Gastrocnemius medialis (tissue), 4 donors: ENCODE data around the gene OXT. TPM values are rescaled to one million over a fixed set of nuclear protein-coding genes. Genes with fewer than 3 reads are reported as not detected.
"Not testable (repeated sequence)": the region's sequence is repeated elsewhere in the genome, so short reads cannot be mapped to it uniquely, and the experiment has no call there.

Source experiments
- ATAC-seq, 2 donors: fragments of 150-250 bp; one replicate each; pipeline ENCODE4 v1.9.1; 2016
- DNase-seq, 2 donors: peaks; one replicate each; pipeline ENCODE4 v3.0.0-alpha.2; 2019
- H3K27ac ChIP-seq, 4 donors: fragments of 200-600 bp; sonication (generic); 1 replicate in 1 of 4; 2 replicates in 3 of 4; pipeline ENCODE4 v1.5.1; 2016 to 2018; ENCODE audit warnings: mild to moderate bottlenecking in 2 of 4, moderate library complexity in 1 of 4
- H3K27me3 ChIP-seq, 3 donors: fragments of 200-600 bp; sonication (generic) in 2 of 3; 1 replicate in 1 of 3; 2 replicates in 2 of 3; pipeline versions ENCODE4 v1.5.1 to v1.6.0; 2016 to 2019; ENCODE audit warnings: mild to moderate bottlenecking in 1 of 3, moderate library complexity in 1 of 3
- H3K36me3 ChIP-seq, 2 donors: fragments of 200-600 bp; sonication (generic) in 1 of 2; one replicate each; pipeline ENCODE4 v1.5.1; 2017 to 2018
- H3K4me1 ChIP-seq, 2 donors: fragments of 200-600 bp; sonication (generic) in 1 of 2; one replicate each; pipeline ENCODE4 v1.5.1; 2016 to 2017; ENCODE audit warnings: mild to moderate bottlenecking in 2 of 2
- H3K4me3 ChIP-seq, 4 donors: fragments of 200-600 bp; sonication (generic) in 3 of 4; 1 replicate in 1 of 4; 2 replicates in 3 of 4; pipeline ENCODE4 v1.5.1; 2016 to 2019; ENCODE audit warnings: mild to moderate bottlenecking in 2 of 4
- H3K9me3 ChIP-seq, 3 donors: fragments of 200-600 bp; sonication (generic) in 2 of 3; 1 replicate in 1 of 3; 2 replicates in 2 of 3; pipeline ENCODE4 v1.5.1; 2016 to 2019
- CTCF ChIP-seq, 5 experiments: fragments of 450-650 bp in 3 of 5; fragments of 200-600 bp in 2 of 5; sonication (generic) in 2 of 5; IDR thresholded peaks in 4 of 5; conservative IDR thresholded peaks in 1 of 5; 1 replicate in 4 of 5; 2 replicates in 1 of 5; pipeline ENCODE4 v1.5.1; 2016 to 2019; ENCODE audit warnings: antibody characterized with exemption in 5 of 5, mild to moderate bottlenecking in 3 of 5, moderate library complexity in 3 of 5
- POLR2A ChIP-seq, 2 donors: fragments of 450-650 bp; IDR thresholded peaks; one replicate each; pipeline ENCODE4 v1.6.1; 2017; ENCODE audit warnings: antibody characterized with exemption in 2 of 2, mild to moderate bottlenecking in 2 of 2, moderate library complexity in 2 of 2
- in situ Hi-C, 4 donors: fragments of 200-750 bp; cut with MboI; loops; one replicate each; pipeline versions ENCODE4 v1.15.0 to v1.8.0; 2017; ENCODE audit warnings: low sequenced_read_pairs in 4 of 4
- intact Hi-C: fragments of 100-400 bp; cut with DNase I; formaldehyde crosslinking; loops from one replicate; pipeline ENCODE4 v1.15.1; 2023; ENCODE audit warnings: low total_unique reads
- total RNA-seq, 4 donors: library from RNA; depleted of rRNA; stranded (reverse); fragments of >200 nt; gene quantifications; one replicate each; pipeline versions ENCODE4 v1.1.0 to v1.2.3, GENCODE V29; 2016

OXT gene
- total RNA-seq, 4 donors from 2014 or later: 2.2 TPM; not detected in 3

GRCh38 chr20:3111995-3112394 lies 40.6 kb downstream of the OXT start:
- no peaks in the 10 kb centered on the region for H3K9me3 ChIP-seq
- H3K36me3 ChIP-seq: peaks cover 0 to 41% of the 10 kb centered on the region in 2 donors
- no peaks in the 10 kb centered on the region for H3K27me3 ChIP-seq
- H3K4me3 ChIP-seq: no peak overlapping the region
- intact Hi-C loops: no loop called here
- no peak for TF ChIP-seq POLR2A (IDR thresholded peaks at IDR 0.05)
- TF ChIP-seq CTCF (IDR thresholded peaks at IDR 0.05 in 4 of 5, conservative IDR thresholded peaks at IDR 0.05 in 1 of 5): no peak
- H3K4me1 ChIP-seq: peaks cover 4 to 6% of the 10 kb centered on the region in 2 donors
- in situ Hi-C loops: loop anchor here in 1 of 4 donors (10.0 kb wide), 1 partner anchor 57 kb away; no protein-coding TSS in a partner anchor
- no peak for DNase-seq
- ATAC-seq: no peak
- no peak overlapping the region for H3K27ac ChIP-seq

DNA sequence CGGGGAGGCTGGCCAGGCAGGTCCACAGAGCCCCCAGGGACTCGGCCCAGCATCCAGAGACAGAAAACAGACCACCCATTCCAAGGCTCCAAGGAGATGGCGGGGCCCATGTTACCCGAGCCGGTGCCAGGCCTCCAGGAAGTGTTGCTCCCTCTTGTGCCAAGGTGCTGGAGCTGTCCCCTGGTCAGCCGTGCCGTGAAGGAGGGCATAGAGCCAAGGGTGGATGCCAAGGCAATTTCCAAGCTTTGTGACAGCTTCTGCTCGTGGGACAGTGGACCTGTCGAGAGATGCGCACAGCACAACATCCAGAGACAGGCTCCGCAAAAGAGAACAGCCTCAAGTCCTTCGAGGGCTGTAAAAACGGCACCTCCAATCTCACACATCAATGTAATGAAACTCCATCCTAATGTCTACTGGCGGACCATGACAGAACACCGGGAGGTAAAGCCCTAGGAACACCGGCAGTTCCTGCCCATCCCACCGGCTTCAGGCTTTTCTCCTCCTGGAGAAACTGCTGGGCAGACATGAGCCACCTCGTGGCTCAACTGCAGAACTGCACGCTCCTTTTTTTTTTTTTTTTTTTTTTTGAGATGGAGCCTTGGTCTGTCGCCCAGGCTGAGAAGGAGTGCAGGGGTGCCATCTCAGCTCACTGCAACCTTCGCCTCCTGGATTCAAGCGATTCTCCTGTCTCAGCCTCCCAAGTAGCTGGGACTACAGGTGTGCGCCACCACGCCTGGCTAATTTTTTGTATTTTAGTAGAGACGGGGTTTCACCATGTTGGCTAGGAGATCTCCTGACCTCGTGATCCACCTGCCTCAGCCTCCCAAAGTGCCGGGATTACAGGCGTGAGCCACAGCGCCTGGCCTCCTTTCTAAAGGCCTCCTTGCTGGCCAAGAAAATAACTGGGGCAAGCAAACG lies 44.0 kb downstream of the OXT start:
- Histone ChIP-seq H3K27ac (no peak overlapping the region), H3K4me3 (no peak overlapping the region), H3K9me3 (no peaks in the 10 kb centered on the region), H3K27me3 (no peaks in the 10 kb centered on the region), H3K4me1 (peaks cover 4 to 16% of the 10 kb centered on the region in 2 donors), H3K36me3 (peaks cover 0 to 12% of the 10 kb centered on the region in 2 donors)
- peak; percentile 16 to 42 for ATAC-seq
- in situ Hi-C loops: loop anchor here in 2 of 4 donors (5.0 to 10.0 kb wide), 2 partner anchors 61 to 63 kb away; no protein-coding TSS in a partner anchor
- intact Hi-C loops: loop anchor here (2.0 to 5.0 kb wide), 2 partner anchors 61 to 202 kb away; no protein-coding TSS in a partner anchor
- peak in 1 of 2 donors; percentile 39 for DNase-seq
- TF ChIP-seq POLR2A (IDR thresholded peaks at IDR 0.05): no peak
- TF ChIP-seq CTCF (IDR thresholded peaks at IDR 0.05 in 4 of 5, conservative IDR thresholded peaks at IDR 0.05 in 1 of 5): peak; percentile 43 to 82 (median 63)

GRCh38 chr20:3116341-3116740 lies 44.9 kb downstream of the OXT start:
- intact Hi-C loops: loop anchor here (5.0 kb wide), 1 partner anchor 201 kb away; no protein-coding TSS in a partner anchor
- H3K27ac ChIP-seq: no peak overlapping the region
- ATAC-seq (no peak), DNase-seq (no peak)
- in situ Hi-C loops: loop anchor here in 2 of 4 donors (5.0 to 10.0 kb wide), 2 partner anchors 62 to 64 kb away; no protein-coding TSS in a partner anchor
- H3K9me3 ChIP-seq: no peaks in the 10 kb centered on the region
- no peak overlapping the region for H3K4me3 ChIP-seq
- H3K27me3 ChIP-seq: no peaks in the 10 kb centered on the region
- peaks cover 8 to 16% of the 10 kb centered on the region in 2 donors for H3K4me1 ChIP-seq
- peaks cover 0 to 19% of the 10 kb centered on the region in 2 donors for H3K36me3 ChIP-seq
- no peak for TF ChIP-seq CTCF (IDR thresholded peaks at IDR 0.05 in 4 of 5, conservative IDR thresholded peaks at IDR 0.05 in 1 of 5)
- TF ChIP-seq POLR2A (IDR thresholded peaks at IDR 0.05): no peak

DNA sequence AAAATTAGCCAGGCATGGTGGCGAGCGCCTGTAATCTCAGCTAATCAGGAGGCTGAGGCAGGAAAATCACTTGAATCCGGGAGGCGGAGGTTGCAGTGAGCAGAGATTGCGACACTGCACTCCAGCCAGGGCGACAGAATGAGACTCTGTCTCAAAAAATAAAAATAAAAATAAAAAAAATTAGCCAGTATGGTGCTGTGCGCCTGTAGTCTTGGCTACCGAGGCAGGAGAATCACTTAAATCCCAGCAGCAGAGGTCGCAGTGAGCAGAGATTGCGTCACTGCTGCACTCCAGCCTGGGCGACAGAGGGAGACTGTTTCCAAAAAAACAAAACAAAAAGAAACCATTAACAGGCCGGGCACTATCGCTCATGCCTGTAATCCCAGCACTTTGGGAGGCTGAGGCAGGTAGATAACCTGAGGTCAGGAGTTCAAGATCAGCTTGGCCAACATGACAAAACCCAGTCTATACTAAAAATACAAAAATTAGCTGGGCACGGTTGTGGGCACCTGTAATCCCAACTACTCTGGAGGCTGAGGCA lies 46.5 kb downstream of the OXT start:
- intact Hi-C loops: loop anchor here (1.0 to 5.0 kb wide), 2 partner anchors 56 to 199 kb away; no protein-coding TSS in a partner anchor
- in situ Hi-C loops: loop anchor here in 2 of 4 donors (5.0 to 10.0 kb wide), 2 partner anchors 63 to 66 kb away; no protein-coding TSS in a partner anchor
- peak; percentile 55 to 69 (median 61) for TF ChIP-seq CTCF (IDR thresholded peaks at IDR 0.05 in 4 of 5, conservative IDR thresholded peaks at IDR 0.05 in 1 of 5)
- DNase-seq: peak; percentile 53 to 74
- H3K4me1 ChIP-seq: peaks cover 11 to 20% of the 10 kb centered on the region in 2 donors
- peak overlapping the region in 1 of 4 donors; percentile 22 for H3K4me3 ChIP-seq
- peak; percentile 79 to 84 for ATAC-seq
- H3K27ac ChIP-seq: peak overlapping the region; percentile 58 to 75 (median 68)
- H3K9me3 ChIP-seq, H3K27me3 ChIP-seq: not testable (repeated sequence)
- H3K36me3 ChIP-seq: peaks cover 0 to 32% of the 10 kb centered on the region in 2 donors
